WTC11 (cell line): ENCODE data around the gene KHDC1. TPM values are rescaled to one million over a fixed set of nuclear protein-coding genes. Genes with fewer than 3 reads are reported as not detected.
A peak's percentile ranks its signal among the peaks of the same experiment; 100 is the strongest.

Experiments used
- ATF1 ChIP-seq: sonication (generic); formaldehyde crosslinking; IDR thresholded peaks from 2 replicates; pipeline ENCODE4 v1.8.1; 2023; ENCODE audit warnings: mild to moderate bottlenecking, moderate library complexity, missing genetic modification reagents
- CBFB ChIP-seq: sonication (generic); formaldehyde crosslinking; IDR thresholded peaks from 2 replicates; pipeline ENCODE4 v1.8.1; 2022; ENCODE audit warnings: mild to moderate bottlenecking, low read depth, missing genetic modification reagents
- ELF4 ChIP-seq: sonication (generic); formaldehyde crosslinking; IDR thresholded peaks from 2 replicates; pipeline ENCODE4 v1.8.1; 2022; ENCODE audit warnings: low read depth, mild to moderate bottlenecking, moderate library complexity, missing genetic modification reagents
- FOXJ3 ChIP-seq: sonication (generic); formaldehyde crosslinking; IDR thresholded peaks from 2 replicates; pipeline ENCODE4 v1.9.0; 2021; ENCODE audit warnings: missing genetic modification reagents, mild to moderate bottlenecking, borderline replicate concordance
- FOXK1 ChIP-seq: sonication (generic); formaldehyde crosslinking; IDR thresholded peaks from 2 replicates; pipeline ENCODE4 v1.8.0; 2022; ENCODE audit warnings: mild to moderate bottlenecking, moderate library complexity, missing genetic modification reagents
- GRHL2 ChIP-seq: fragments of 250-450 bp; sonication (Bioruptor Pico); IDR thresholded peaks from 2 replicates; pipeline ENCODE4 v1.8.0; 2022; ENCODE audit warnings: mild to moderate bottlenecking, moderate library complexity; ENCODE audit not compliant: insufficient replicate concordance, severe bottlenecking
- GTF2I ChIP-seq: fragments of 250-450 bp; sonication (Bioruptor Pico); conservative IDR thresholded peaks from 2 replicates; pipeline ENCODE4 v1.4.0; 2021; ENCODE audit warnings: mild to moderate bottlenecking
- HMGA2 ChIP-seq: fragments of 250-450 bp; sonication (Bioruptor Pico); IDR thresholded peaks from 2 replicates; pipeline ENCODE4 v1.4.0; 2021; ENCODE audit warnings: mild to moderate bottlenecking, moderate library complexity
- HMGXB4 ChIP-seq: sonication (generic); formaldehyde crosslinking; IDR thresholded peaks from 2 replicates; pipeline ENCODE4 v1.8.1; 2023; ENCODE audit warnings: mild to moderate bottlenecking, moderate library complexity, missing genetic modification reagents
- KAT7 ChIP-seq: sonication (generic); formaldehyde crosslinking; IDR thresholded peaks from 2 replicates; pipeline ENCODE4 v1.8.1; 2023; ENCODE audit warnings: missing genetic modification reagents, mild to moderate bottlenecking, borderline replicate concordance
- NFATC4 ChIP-seq: fragments of 250-450 bp; sonication (Bioruptor Pico); IDR thresholded peaks from 2 replicates; pipeline ENCODE4 v1.9.0; 2021; ENCODE audit warnings: mild to moderate bottlenecking
- NFYB ChIP-seq: sonication (generic); formaldehyde crosslinking; conservative IDR thresholded peaks from 2 replicates; pipeline ENCODE4 v1.8.0; 2022; ENCODE audit warnings: low read depth, missing genetic modification reagents
- NR2C2 ChIP-seq: sonication (generic); formaldehyde crosslinking; IDR thresholded peaks from 2 replicates; pipeline ENCODE4 v1.8.0; 2022; ENCODE audit warnings: mild to moderate bottlenecking, missing genetic modification reagents
- NR3C1 ChIP-seq: sonication (generic); formaldehyde crosslinking; conservative IDR thresholded peaks from 2 replicates; pipeline ENCODE4 v1.8.1; 2023; ENCODE audit warnings: low read depth, mild to moderate bottlenecking, missing genetic modification reagents
- OVOL2 ChIP-seq: fragments of 250-450 bp; sonication (Bioruptor Pico); IDR thresholded peaks from 2 replicates; pipeline ENCODE4 v1.9.0; 2021; ENCODE audit warnings: mild to moderate bottlenecking, borderline replicate concordance
- SMAD4 ChIP-seq: sonication (generic); formaldehyde crosslinking; IDR thresholded peaks from 2 replicates; pipeline ENCODE4 v1.8.0; 2022; ENCODE audit warnings: mild to moderate bottlenecking, missing genetic modification reagents
- SOX15 ChIP-seq: fragments of 250-450 bp; sonication (Bioruptor Pico); IDR thresholded peaks from 2 replicates; pipeline ENCODE4 v1.9.0; 2021; ENCODE audit warnings: mild to moderate bottlenecking
- TP53 ChIP-seq: sonication (generic); formaldehyde crosslinking; IDR thresholded peaks from 2 replicates; pipeline ENCODE4 v1.8.1; 2023; ENCODE audit warnings: mild to moderate bottlenecking, missing genetic modification reagents
- ZMAT4 ChIP-seq: fragments of 250-450 bp; sonication (Bioruptor Pico); IDR thresholded peaks from 2 replicates; pipeline ENCODE4 v1.9.0; 2021; ENCODE audit warnings: mild to moderate bottlenecking
- ZNF121 ChIP-seq: sonication (generic); formaldehyde crosslinking; IDR thresholded peaks from 2 replicates; pipeline ENCODE4 v1.8.0; 2023; ENCODE audit warnings: missing genetic modification reagents
- ZNF317 ChIP-seq: sonication (generic); formaldehyde crosslinking; IDR thresholded peaks from 2 replicates; pipeline ENCODE4 v1.8.1; 2023; ENCODE audit warnings: low read depth, mild to moderate bottlenecking, moderate library complexity, missing genetic modification reagents, borderline replicate concordance
- ZNF423 ChIP-seq: fragments of 250-450 bp; sonication (Bioruptor Pico); IDR thresholded peaks from 2 replicates; pipeline ENCODE4 v2.1.2; 2022; ENCODE audit warnings: mild to moderate bottlenecking, moderate library complexity
- total RNA-seq: library from RNA; stranded (reverse); gene quantifications from 3 replicates; pipeline ENCODE4 v1.2.3, GENCODE V29; 2021
- TF ChIP-seq, protein P1 (sequence below): sonication (generic); formaldehyde crosslinking; IDR thresholded peaks from 2 replicates; pipeline ENCODE4 v1.8.0; 2022; ENCODE audit warnings: mild to moderate bottlenecking, missing genetic modification reagents
- TF ChIP-seq, protein P2 (sequence below): sonication (generic); formaldehyde crosslinking; IDR thresholded peaks from 2 replicates; pipeline ENCODE4 v1.8.0; 2022; ENCODE audit warnings: mild to moderate bottlenecking, missing genetic modification reagents
- TF ChIP-seq, protein P3 (sequence below): sonication (generic); formaldehyde crosslinking; IDR thresholded peaks from 2 replicates; pipeline ENCODE4 v1.8.1; 2022; ENCODE audit warnings: mild to moderate bottlenecking, missing genetic modification reagents, moderate library complexity, borderline replicate concordance
- TF ChIP-seq, protein P4 (sequence below): sonication (generic); formaldehyde crosslinking; IDR thresholded peaks from 2 replicates; pipeline ENCODE4 v1.8.1; 2022; ENCODE audit warnings: missing genetic modification reagents, borderline replicate concordance
- TF ChIP-seq, protein P5 (sequence below): fragments of 250-450 bp; sonication (Bioruptor Pico); IDR thresholded peaks from 2 replicates; pipeline ENCODE4 v1.9.0; 2021; ENCODE audit warnings: mild to moderate bottlenecking, borderline replicate concordance

The KHDC1 gene
- total RNA-seq, 1 experiment from 2014 or later, result 8.9 TPM

DNA sequence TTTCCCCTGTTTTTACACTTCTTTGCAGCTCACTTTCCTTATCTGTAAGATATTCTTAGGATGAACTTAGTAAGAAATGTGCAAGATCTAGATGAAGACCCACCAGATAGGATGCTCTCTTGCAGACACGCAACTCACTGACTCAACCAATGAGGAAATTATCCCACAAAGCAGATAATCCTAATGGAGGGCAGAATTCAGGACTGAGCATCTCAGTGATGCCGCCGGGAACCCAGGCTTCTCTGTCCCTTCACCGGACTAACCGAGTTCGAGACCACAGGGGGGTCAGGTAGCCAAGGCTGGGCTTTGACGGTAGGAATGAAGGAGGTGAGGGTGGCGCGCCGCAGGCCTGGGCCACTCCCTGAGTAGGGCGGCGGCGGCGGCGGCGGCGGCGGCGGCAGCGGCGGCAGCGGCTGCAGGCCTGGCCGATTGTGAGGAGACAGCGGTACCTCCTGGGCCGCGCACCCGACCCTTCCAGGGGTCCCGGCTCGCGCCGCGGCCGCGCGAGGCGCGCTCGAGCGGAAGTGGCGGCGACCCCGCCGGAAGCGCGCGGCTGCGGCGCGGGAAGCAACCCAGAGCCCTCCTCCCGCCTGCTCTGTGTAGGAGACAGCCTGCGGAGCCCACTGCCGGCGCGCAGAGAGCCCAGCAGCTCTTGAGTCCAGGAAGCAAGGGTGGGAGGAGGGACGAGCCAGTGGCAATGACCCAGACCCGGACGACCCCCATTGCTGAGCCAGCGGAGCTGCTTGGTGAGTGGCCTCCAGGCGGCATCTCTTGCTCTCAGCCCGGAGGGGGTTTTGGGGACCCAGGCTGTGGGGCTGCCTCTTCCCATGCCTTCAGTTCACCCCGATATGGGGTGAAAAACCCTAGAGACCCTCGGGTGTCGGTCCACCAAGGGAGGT is at the start of gene KHDC1 (continued):
- no peak for TF ChIP-seq NR3C1
- no peak for TF ChIP-seq OVOL2 (CRISPR knock-in tag)
- TF ChIP-seq HMGA2 (CRISPR knock-in tag), result no peak
- no peak for TF ChIP-seq FOXJ3
- TF ChIP-seq SOX15 (CRISPR knock-in tag), result no peak
- no peak for TF ChIP-seq CBFB
- TF ChIP-seq ATF1 (CRISPR knock-in tag), result no peak
- no peak for TF ChIP-seq ZNF317 (CRISPR knock-in tag)
- no peak for TF ChIP-seq NFATC4
- no peak for TF ChIP-seq NFYB (CRISPR knock-in tag)
- TF ChIP-seq NR2C2 (CRISPR knock-in tag), result no peak
- TF ChIP-seq, protein P1, sequence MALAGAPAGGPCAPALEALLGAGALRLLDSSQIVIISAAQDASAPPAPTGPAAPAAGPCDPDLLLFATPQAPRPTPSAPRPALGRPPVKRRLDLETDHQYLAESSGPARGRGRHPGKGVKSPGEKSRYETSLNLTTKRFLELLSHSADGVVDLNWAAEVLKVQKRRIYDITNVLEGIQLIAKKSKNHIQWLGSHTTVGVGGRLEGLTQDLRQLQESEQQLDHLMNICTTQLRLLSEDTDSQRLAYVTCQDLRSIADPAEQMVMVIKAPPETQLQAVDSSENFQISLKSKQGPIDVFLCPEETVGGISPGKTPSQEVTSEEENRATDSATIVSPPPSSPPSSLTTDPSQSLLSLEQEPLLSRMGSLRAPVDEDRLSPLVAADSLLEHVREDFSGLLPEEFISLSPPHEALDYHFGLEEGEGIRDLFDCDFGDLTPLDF, result no peak
- peak; percentile 49; the same call in 1 of the 2 replicates for TF ChIP-seq HMGXB4
- TF ChIP-seq, protein P2, sequence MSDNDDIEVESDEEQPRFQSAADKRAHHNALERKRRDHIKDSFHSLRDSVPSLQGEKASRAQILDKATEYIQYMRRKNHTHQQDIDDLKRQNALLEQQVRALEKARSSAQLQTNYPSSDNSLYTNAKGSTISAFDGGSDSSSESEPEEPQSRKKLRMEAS (CRISPR knock-in tag), result peak; percentile 92
- TF ChIP-seq TP53 (CRISPR knock-in tag), result peak; percentile 83; the same call in 1 of the 2 replicates
- peak; percentile 12; the same call in 1 of the 2 replicates for TF ChIP-seq SMAD4 (CRISPR knock-in tag)
- TF ChIP-seq KAT7, result peak; percentile 62; the same call in 1 of the 2 replicates
- peak; percentile 75; the same call in 1 of the 2 replicates for TF ChIP-seq ELF4 (CRISPR knock-in tag)
- peak; percentile 77 for TF ChIP-seq FOXK1 (CRISPR knock-in tag)
- TF ChIP-seq GRHL2 (CRISPR knock-in tag), result no peak
- no peak for TF ChIP-seq ZNF121 (CRISPR knock-in tag)
- no peak for TF ChIP-seq ZMAT4 (CRISPR knock-in tag)
- TF ChIP-seq, protein P3, sequence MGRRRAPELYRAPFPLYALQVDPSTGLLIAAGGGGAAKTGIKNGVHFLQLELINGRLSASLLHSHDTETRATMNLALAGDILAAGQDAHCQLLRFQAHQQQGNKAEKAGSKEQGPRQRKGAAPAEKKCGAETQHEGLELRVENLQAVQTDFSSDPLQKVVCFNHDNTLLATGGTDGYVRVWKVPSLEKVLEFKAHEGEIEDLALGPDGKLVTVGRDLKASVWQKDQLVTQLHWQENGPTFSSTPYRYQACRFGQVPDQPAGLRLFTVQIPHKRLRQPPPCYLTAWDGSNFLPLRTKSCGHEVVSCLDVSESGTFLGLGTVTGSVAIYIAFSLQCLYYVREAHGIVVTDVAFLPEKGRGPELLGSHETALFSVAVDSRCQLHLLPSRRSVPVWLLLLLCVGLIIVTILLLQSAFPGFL (CRISPR knock-in tag), result no peak
- TF ChIP-seq, protein P4, sequence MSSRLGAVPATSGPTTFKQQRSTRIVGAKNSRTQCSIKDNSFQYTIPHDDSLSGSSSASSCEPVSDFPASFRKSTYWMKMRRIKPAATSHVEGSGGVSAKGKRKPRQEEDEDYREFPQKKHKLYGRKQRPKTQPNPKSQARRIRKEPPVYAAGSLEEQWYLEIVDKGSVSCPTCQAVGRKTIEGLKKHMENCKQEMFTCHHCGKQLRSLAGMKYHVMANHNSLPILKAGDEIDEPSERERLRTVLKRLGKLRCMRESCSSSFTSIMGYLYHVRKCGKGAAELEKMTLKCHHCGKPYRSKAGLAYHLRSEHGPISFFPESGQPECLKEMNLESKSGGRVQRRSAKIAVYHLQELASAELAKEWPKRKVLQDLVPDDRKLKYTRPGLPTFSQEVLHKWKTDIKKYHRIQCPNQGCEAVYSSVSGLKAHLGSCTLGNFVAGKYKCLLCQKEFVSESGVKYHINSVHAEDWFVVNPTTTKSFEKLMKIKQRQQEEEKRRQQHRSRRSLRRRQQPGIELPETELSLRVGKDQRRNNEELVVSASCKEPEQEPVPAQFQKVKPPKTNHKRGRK (CRISPR knock-in tag), result no peak
- peak; percentile 64; the same call in 1 of the 2 replicates for TF ChIP-seq ZNF423 (CRISPR knock-in tag)
- TF ChIP-seq GTF2I (CRISPR knock-in tag), result no peak
- TF ChIP-seq, protein P5, sequence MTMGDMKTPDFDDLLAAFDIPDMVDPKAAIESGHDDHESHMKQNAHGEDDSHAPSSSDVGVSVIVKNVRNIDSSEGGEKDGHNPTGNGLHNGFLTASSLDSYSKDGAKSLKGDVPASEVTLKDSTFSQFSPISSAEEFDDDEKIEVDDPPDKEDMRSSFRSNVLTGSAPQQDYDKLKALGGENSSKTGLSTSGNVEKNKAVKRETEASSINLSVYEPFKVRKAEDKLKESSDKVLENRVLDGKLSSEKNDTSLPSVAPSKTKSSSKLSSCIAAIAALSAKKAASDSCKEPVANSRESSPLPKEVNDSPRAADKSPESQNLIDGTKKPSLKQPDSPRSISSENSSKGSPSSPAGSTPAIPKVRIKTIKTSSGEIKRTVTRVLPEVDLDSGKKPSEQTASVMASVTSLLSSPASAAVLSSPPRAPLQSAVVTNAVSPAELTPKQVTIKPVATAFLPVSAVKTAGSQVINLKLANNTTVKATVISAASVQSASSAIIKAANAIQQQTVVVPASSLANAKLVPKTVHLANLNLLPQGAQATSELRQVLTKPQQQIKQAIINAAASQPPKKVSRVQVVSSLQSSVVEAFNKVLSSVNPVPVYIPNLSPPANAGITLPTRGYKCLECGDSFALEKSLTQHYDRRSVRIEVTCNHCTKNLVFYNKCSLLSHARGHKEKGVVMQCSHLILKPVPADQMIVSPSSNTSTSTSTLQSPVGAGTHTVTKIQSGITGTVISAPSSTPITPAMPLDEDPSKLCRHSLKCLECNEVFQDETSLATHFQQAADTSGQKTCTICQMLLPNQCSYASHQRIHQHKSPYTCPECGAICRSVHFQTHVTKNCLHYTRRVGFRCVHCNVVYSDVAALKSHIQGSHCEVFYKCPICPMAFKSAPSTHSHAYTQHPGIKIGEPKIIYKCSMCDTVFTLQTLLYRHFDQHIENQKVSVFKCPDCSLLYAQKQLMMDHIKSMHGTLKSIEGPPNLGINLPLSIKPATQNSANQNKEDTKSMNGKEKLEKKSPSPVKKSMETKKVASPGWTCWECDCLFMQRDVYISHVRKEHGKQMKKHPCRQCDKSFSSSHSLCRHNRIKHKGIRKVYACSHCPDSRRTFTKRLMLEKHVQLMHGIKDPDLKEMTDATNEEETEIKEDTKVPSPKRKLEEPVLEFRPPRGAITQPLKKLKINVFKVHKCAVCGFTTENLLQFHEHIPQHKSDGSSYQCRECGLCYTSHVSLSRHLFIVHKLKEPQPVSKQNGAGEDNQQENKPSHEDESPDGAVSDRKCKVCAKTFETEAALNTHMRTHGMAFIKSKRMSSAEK (CRISPR knock-in tag), result no peak
